Mucosa of descending colon (tissue), 3 donors: ENCODE results near the gene ABCF2. TPM values are rescaled to one million over a fixed set of nuclear protein-coding genes. Genes with fewer than 3 reads are reported as not detected.
A peak's percentile ranks its signal among the peaks of the same experiment; 100 is the strongest.

ENCODE experiments used
- ATAC-seq: fragments of 200-7000 bp; cut with Tn5 transposase; one replicate; pipeline ENCODE4 v1.9.1; 2020; ENCODE audit warnings: mild to moderate bottlenecking, moderate library complexity
- DNase-seq, 3 donors: peaks; one replicate each; pipeline ENCODE4 v3.0.0-alpha.2; 2020
- H3K36me3 ChIP-seq: fragments of 200-600 bp; one replicate; pipeline ENCODE4 v1.8.0; 2021; ENCODE audit warnings: low read depth, mild to moderate bottlenecking
- H3K4me1 ChIP-seq: fragments of 200-600 bp; one replicate; pipeline ENCODE4 v1.8.0; 2021; ENCODE audit warnings: low read depth, mild to moderate bottlenecking
- H3K4me3 ChIP-seq: fragments of 200-600 bp; one replicate; pipeline ENCODE4 v1.8.0; 2021; ENCODE audit warnings: mild to moderate bottlenecking
- H3K9me3 ChIP-seq: fragments of 200-600 bp; one replicate; pipeline ENCODE4 v1.8.0; 2021; ENCODE audit warnings: mild to moderate bottlenecking
- CTCF ChIP-seq: fragments of 200-600 bp; IDR thresholded peaks from one replicate; pipeline ENCODE4 v1.8.0; 2022; ENCODE audit warnings: antibody characterized with exemption, mild to moderate bottlenecking
- intact Hi-C, 2 donors: fragments of 100-400 bp; cut with DNase I in 1 of 2; cut with micrococcal nuclease in 1 of 2; formaldehyde crosslinking; loops; one replicate each; pipeline versions ENCODE4 v1.11.0 to v1.11.1; 2022; cut with DNase I, micrococcal nuclease
- total RNA-seq, 3 donors: library from RNA; stranded (reverse); fragmentation: NEBNext Ultra II Directional in 2 of 3; extraction: Animal tissue kit (Norgen Biotek cat#: 25700) in 2 of 3; gene quantifications; one replicate each; pipeline versions ENCODE4 v1.2.1 to v1.2.4, GENCODE V29; 2021 to 2023
- donor health status: DM: no; HTN: no; CAD: no; lungs with moderate emphysema.
- donor health status: DM: no; HTN: no; CAD: no.
- donor health status: DM: no; HTN: yes; CAD: no.

The ABCF2 gene
- total RNA-seq, 3 donors from 2014 or later = 27.0 to 36.4 (median 28.4) TPM

DNA sequence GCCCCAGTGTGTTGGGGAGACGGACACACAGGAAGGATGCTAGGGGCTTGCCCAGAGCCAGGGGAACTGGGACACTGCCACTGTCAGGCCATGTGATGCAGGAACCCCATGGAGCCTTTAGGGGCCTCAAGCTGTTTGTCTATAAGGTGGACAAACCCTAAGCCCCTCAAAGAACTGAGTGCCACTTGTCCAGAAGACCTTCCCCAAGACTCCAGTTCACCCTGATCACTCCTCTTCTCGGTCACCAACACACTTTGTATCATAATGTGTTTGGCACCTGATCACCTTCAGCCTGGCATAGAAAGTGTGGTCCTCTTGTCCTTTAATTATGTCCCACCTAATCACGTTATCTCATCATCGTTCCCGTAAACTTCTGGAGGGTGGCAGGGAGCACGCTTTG lies 17.4 kb downstream of the ABCF2 start:
- intact Hi-C loops = no loop called here
- TF ChIP-seq CTCF = no peak
- Histone ChIP-seq H3K9me3 (no peaks in the 10 kb centered on the region), H3K4me1 (no peaks in the 10 kb centered on the region), H3K36me3 (no peaks in the 10 kb centered on the region), H3K4me3 (no peak overlapping the region)
- peak in 1 of 3 donors; percentile 10 for DNase-seq
- ATAC-seq = no peak

DNA sequence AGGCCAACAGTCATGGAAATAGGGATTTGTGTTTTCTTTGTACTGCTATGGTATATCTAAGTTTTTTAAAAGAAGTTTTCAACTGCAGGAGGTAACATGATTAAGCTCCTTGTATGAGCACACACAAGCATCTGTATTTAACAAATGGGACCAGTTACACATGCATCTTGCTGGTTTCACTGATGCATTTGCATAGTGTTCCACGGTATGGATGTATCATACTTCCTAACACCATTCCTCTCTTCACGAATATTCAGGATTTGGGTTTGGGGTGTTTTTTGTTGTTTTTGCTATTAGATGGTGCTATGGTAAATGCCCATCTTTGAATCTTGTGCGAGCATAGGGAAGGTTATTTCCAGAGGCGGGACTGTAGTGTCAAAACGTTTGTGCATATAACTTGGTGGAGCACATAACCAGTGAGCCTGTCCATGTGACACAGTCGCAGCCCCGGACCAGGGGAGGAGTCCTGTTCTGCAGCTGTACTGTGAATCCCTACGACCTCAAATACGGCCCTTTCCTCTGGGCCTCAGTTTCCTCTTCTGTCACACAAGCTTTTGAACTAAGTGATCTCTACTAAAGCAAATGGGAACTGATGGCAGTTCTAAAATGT lies 18.6 kb downstream of the ABCF2 start:
- TF ChIP-seq CTCF = no peak

DNA sequence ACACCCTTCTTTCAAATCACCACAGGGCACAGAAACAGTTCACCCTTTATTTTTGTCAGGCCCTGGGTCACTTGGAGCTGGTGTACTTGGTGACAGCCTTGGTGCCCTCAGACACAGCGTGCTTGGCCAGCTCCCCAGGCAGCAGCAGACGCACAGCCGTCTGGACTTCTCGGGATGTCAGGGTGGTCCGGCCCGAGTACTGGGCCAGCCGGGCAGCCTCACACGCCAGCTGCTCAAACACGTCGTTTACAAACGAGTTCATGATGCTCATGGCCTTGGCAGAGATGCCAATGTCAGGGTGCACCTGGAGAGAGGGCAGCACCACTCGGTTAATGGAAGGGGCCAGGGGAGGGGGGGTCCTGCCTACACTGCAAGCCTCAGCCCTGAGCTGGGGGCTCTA lies 19.2 kb downstream of the ABCF2 start:
- Histone ChIP-seq H3K36me3 (no peaks in the 10 kb centered on the region), H3K9me3 (no peaks in the 10 kb centered on the region), H3K4me3 (no peak overlapping the region), H3K4me1 (no peaks in the 10 kb centered on the region)
- no peak for TF ChIP-seq CTCF
- intact Hi-C loops = no loop called here
- no peak for DNase-seq
- no peak for ATAC-seq

More for the DNA sequence above, 18.6 kb downstream of the ABCF2 start:
- Histone ChIP-seq H3K4me1 (no peaks in the 10 kb centered on the region), H3K9me3 (no peaks in the 10 kb centered on the region), H3K36me3 (no peaks in the 10 kb centered on the region), H3K4me3 (no peak overlapping the region)
- ATAC-seq = no peak
- intact Hi-C loops = no loop called here
- no peak for DNase-seq

- Histone ChIP-seq H3K4me3 (no peak overlapping the region), H3K9me3 (no peaks in the 10 kb centered on the region), H3K4me1 (no peaks in the 10 kb centered on the region), H3K36me3 (no peaks in the 10 kb centered on the region)
- no peak for TF ChIP-seq CTCF
- ATAC-seq = no peak
- intact Hi-C loops = no loop called here
- DNase-seq = no peak
Measured at GRCh38 chr7:151207315-151207714, 19.7 kb downstream of the ABCF2 start.

DNA sequence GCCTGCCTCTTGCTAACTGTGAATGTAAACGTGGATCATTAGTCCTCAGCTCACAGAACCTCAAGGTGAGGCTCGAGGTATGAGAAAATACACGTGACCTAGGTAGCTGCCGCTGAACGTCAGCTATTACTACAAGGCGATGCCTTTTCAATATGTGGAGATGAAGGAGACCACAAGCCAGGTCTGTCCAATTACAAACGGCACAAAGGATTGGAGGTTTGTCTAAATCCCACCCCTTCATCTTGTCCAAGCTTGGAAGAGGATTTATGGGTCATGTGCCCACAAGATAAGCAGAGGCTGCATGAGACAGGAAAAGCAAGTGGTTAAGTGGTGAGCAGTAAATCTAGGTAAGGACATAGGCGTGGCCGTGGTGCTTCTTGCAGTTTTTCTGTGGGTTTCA lies 20.1 kb downstream of the ABCF2 start:
- no peak for TF ChIP-seq CTCF
- intact Hi-C loops = no loop called here
- H3K36me3 ChIP-seq = no peaks in the 10 kb centered on the region
- no peak overlapping the region for H3K4me3 ChIP-seq
- peak; percentile 55 for ATAC-seq
- H3K4me1 ChIP-seq = no peaks in the 10 kb centered on the region
- H3K9me3 ChIP-seq = no peaks in the 10 kb centered on the region
- DNase-seq = no peak

DNA sequence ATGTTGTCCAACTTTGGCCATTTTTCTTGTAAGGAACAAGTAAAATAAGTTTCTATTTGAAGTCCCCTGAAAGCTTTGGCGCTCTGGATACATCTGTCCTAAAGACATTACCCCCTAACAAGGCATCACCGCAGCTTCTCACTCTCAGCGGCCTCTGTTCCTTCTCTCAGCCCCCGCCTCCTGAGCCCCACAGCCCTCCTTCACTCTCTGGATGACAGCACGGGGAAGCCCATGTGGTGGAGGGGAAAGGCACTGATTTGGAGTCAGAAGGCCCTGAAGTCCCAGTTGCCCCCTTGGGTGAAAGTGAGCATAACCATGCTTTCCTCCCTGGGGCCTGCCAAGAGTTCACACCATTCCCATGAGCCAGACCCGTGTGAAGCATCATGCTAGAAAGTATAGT lies 21.3 kb downstream of the ABCF2 start:
- Histone ChIP-seq H3K36me3 (no peaks in the 10 kb centered on the region), H3K4me1 (no peaks in the 10 kb centered on the region), H3K4me3 (no peak overlapping the region), H3K9me3 (no peaks in the 10 kb centered on the region)
- no peak for TF ChIP-seq CTCF
- intact Hi-C loops = no loop called here
- ATAC-seq (no peak), DNase-seq (no peak)
